IMR-90 (cell line): Measurements from ENCODE around the gene CEP43. TPM values are rescaled to one million over a fixed set of nuclear protein-coding genes. Genes with fewer than 3 reads are reported as not detected.

Source experiments
- ATAC-seq: fragments of 200-7000 bp; cut with Tn5 transposase; 2 replicates; pipeline ENCODE4 v1.9.1; 2020; ENCODE audit warnings: low read depth, mild to moderate bottlenecking, moderate library complexity
- BruUV-seq: library from RNA; stranded (reverse); fragments of 400-500 nt; replicated peaks from 2 replicates; lab custom pipeline; 2021; lab: Mats Ljungman, UMichigan
- CTCF ChIA-PET: fragments of 300-600 bp; formaldehyde crosslinking; extraction: SDS; loops from one replicate; lab custom pipeline; 2021; ENCODE audit warnings: antibody characterized with exemption; lab: Yijun Ruan, JAX
- POLR2A ChIA-PET: fragments of 300-600 bp; sonication (Branson Sonifier 250); formaldehyde crosslinking; loops from one replicate; lab custom pipeline; 2022; ENCODE audit warnings: antibody characterized with exemption; ENCODE audit not compliant: unreplicated experiment; lab: Charles Lee
- DNase-seq: peaks from one replicate; pipeline ENCODE4 v3.0.0; 2013
- H2AFZ ChIP-seq: replicated peaks from 2 replicates; pipeline ENCODE3; 2013; ENCODE audit warnings: low read length, mild to moderate bottlenecking; ENCODE audit not compliant: poor library complexity
- H2AK5ac ChIP-seq: 2 replicates; pipeline ENCODE4 v1.6.1; 2013; ENCODE audit warnings: low read depth, low read length, inconsistent platforms
- H2AK9ac ChIP-seq: replicated peaks from 2 replicates; pipeline ENCODE3; 2013; ENCODE audit warnings: mild to moderate bottlenecking, low read depth, low read length, moderate library complexity; ENCODE audit not compliant: poor library complexity
- H2BK120ac ChIP-seq: 2 replicates; pipeline ENCODE4 v1.6.1; 2013; ENCODE audit warnings: low read depth, low read length, inconsistent platforms
- H2BK15ac ChIP-seq: 3 replicates; pipeline ENCODE4 v1.6.1; 2013; ENCODE audit warnings: low read depth, low read length, inconsistent platforms
- H2BK20ac ChIP-seq: 2 replicates; pipeline ENCODE4 v1.6.1; 2013; ENCODE audit warnings: low read depth, mild to moderate bottlenecking, inconsistent platforms, low read length, moderate library complexity
- H2BK5ac ChIP-seq: 2 replicates; pipeline ENCODE4 v1.6.1; 2013; ENCODE audit warnings: mild to moderate bottlenecking, low read depth, low read length, inconsistent platforms; ENCODE audit not compliant: poor library complexity, severe bottlenecking
- H3K14ac ChIP-seq: replicated peaks from 2 replicates; pipeline ENCODE4 v1.6.1; 2013; ENCODE audit warnings: low read depth, low read length, inconsistent platforms
- H3K18ac ChIP-seq: 2 replicates; pipeline ENCODE4 v1.6.1; 2013; ENCODE audit warnings: low read depth, low read length, control low read depth
- H3K23ac ChIP-seq: 2 replicates; pipeline ENCODE4 v1.6.1; 2013; ENCODE audit warnings: low read depth, low read length, inconsistent platforms
- H3K27ac ChIP-seq: 2 replicates; pipeline ENCODE4 v1.5.1; 2013; ENCODE audit warnings: mild to moderate bottlenecking, control low read depth, low read length; ENCODE audit not compliant: insufficient read depth
- H3K27me3 ChIP-seq: 2 replicates; pipeline ENCODE4 v1.6.1; 2013; ENCODE audit warnings: low read length; ENCODE audit not compliant: control insufficient read depth, insufficient read depth
- H3K36me3 ChIP-seq: 2 replicates; pipeline ENCODE4 v1.6.1; 2013; ENCODE audit warnings: low read length, mixed read lengths; ENCODE audit not compliant: control insufficient read depth, insufficient read depth
- H3K4ac ChIP-seq: 2 replicates; pipeline ENCODE4 v1.6.1; 2013; ENCODE audit warnings: low read depth, low read length, inconsistent platforms
- H3K4me1 ChIP-seq: 2 replicates; pipeline ENCODE4 v1.6.1; 2013; ENCODE audit warnings: low read length, mixed read lengths; ENCODE audit not compliant: control insufficient read depth, insufficient read depth
- H3K4me2 ChIP-seq: 2 replicates; pipeline ENCODE4 v1.6.1; 2013; ENCODE audit warnings: low read depth, mild to moderate bottlenecking, control low read depth, low read length, moderate library complexity
- H3K4me3 ChIP-seq: 2 replicates; pipeline ENCODE4 v1.5.1; 2013; ENCODE audit warnings: low read depth, mild to moderate bottlenecking, control low read depth, low read length, moderate library complexity; ENCODE audit not compliant: insufficient read depth
- H3K56ac ChIP-seq: 2 replicates; pipeline ENCODE4 v1.6.1; 2013; ENCODE audit warnings: low read length, inconsistent platforms; ENCODE audit not compliant: insufficient read depth; ENCODE audit errors: extremely low read depth
- H3K79me1 ChIP-seq, 2 experiments: 2 replicates each; pipeline ENCODE4 v1.6.1; 2013; ENCODE audit warnings: low read length in 2 of 2, inconsistent platforms in 1 of 2, low read depth in 1 of 2
- H3K9ac ChIP-seq: 2 replicates; pipeline ENCODE4 v1.6.1; 2013; ENCODE audit warnings: low read depth, low read length, control low read depth
- H3K9me1 ChIP-seq: 2 replicates; pipeline ENCODE4 v1.6.1; 2013; ENCODE audit warnings: low read length, inconsistent platforms; ENCODE audit not compliant: insufficient read depth
- H3K9me3 ChIP-seq: 2 replicates; pipeline ENCODE4 v1.6.1; 2013; ENCODE audit warnings: low read length; ENCODE audit not compliant: control insufficient read depth, insufficient read depth
- H4K20me1 ChIP-seq: 2 replicates; pipeline ENCODE4 v1.6.1; 2013; ENCODE audit warnings: low read length, inconsistent platforms; ENCODE audit not compliant: insufficient read depth
- H4K5ac ChIP-seq: 2 replicates; pipeline ENCODE4 v1.6.1; 2013; ENCODE audit warnings: mild to moderate bottlenecking, low read depth, low read length, control low read depth
- H4K8ac ChIP-seq, 2 experiments: 2 replicates each; pipeline ENCODE4 v1.6.1; 2013; ENCODE audit warnings: low read depth in 2 of 2, low read length in 2 of 2, control low read depth in 1 of 2, inconsistent platforms in 1 of 2
- H4K91ac ChIP-seq: 2 replicates; pipeline ENCODE4 v1.6.1; 2013; ENCODE audit warnings: low read depth, low read length, inconsistent platforms; ENCODE audit not compliant: insufficient read depth
- BHLHE40 ChIP-seq: fragments of 150-350 bp; IDR thresholded peaks from 2 replicates; pipeline ENCODE4 v1.6.1; 2016; ENCODE audit warnings: mild to moderate bottlenecking, low read depth, low read length
- CEBPB ChIP-seq: IDR thresholded peaks from 2 replicates; pipeline ENCODE4 v1.6.1; 2012; ENCODE audit warnings: low read depth, low read length, improper control_type of control experiment
- CHD1 ChIP-seq: IDR thresholded peaks from 2 replicates; pipeline ENCODE4 v1.6.1; 2012; ENCODE audit warnings: low read depth, low read length, improper control_type of control experiment
- ELK1 ChIP-seq: fragments of 150-350 bp; IDR thresholded peaks from 2 replicates; pipeline ENCODE4 v1.6.1; 2016; ENCODE audit warnings: low read depth, mild to moderate bottlenecking, low read length, moderate library complexity, borderline replicate concordance
- FOS ChIP-seq: fragments of 150-350 bp; IDR thresholded peaks from 2 replicates; pipeline ENCODE4 v1.6.1; 2016; ENCODE audit warnings: low read depth, low read length
- MAFK ChIP-seq: IDR thresholded peaks from 2 replicates; pipeline ENCODE4 v1.6.1; 2012; ENCODE audit warnings: low read depth, low read length, improper control_type of control experiment
- MXI1 ChIP-seq: IDR thresholded peaks from 2 replicates; pipeline ENCODE4 v1.6.1; 2012; ENCODE audit warnings: low read depth, mild to moderate bottlenecking, low read length, moderate library complexity, borderline replicate concordance
- NFE2L2 ChIP-seq: fragments of 150-350 bp; IDR thresholded peaks from 2 replicates; pipeline ENCODE4 v1.6.1; 2016; ENCODE audit warnings: low read depth, mild to moderate bottlenecking, low read length
- POLR2A ChIP-seq: IDR thresholded peaks from 2 replicates; pipeline ENCODE4 v1.6.1; 2012; ENCODE audit warnings: mild to moderate bottlenecking, low read depth, low read length
- RAD21 ChIP-seq: IDR thresholded peaks from 2 replicates; pipeline ENCODE4 v1.6.1; 2012; ENCODE audit warnings: low read length, improper control_type of control experiment
- RCOR1 ChIP-seq: IDR thresholded peaks from 2 replicates; pipeline ENCODE4 v1.6.1; 2012; ENCODE audit warnings: mild to moderate bottlenecking, low read length, improper control_type of control experiment; ENCODE audit not compliant: insufficient replicate concordance
- RFX5 ChIP-seq: IDR thresholded peaks from 2 replicates; pipeline ENCODE4 v1.8.0; 2012; ENCODE audit warnings: low read depth, mild to moderate bottlenecking, low read length, moderate library complexity
- SMC3 ChIP-seq: fragments of 150-350 bp; IDR thresholded peaks from 2 replicates; pipeline ENCODE4 v1.6.1; 2016; ENCODE audit warnings: low read depth, mild to moderate bottlenecking, antibody characterized with exemption, low read length, moderate library complexity
- WGBS, 2 experiments: methylation state at CpG; one replicate each; pipeline versions ENCODE4 v1.1.5 to v1.1.7; 2013; ENCODE audit warnings: missing lambda C conversion rate in 2 of 2; ENCODE audit not compliant: insufficient read length in 1 of 2; ENCODE audit errors: extremely low coverage in 2 of 2; 5-methylcytosine and 5-hydroxymethylcytosine counted together
- dilution Hi-C: fragments of 300-500 bp; cut with HindIII; formaldehyde crosslinking; loops from one replicate; pipeline ENCODE4 v1.14.3; 2018; ENCODE audit warnings: low sequenced_read_pairs; ENCODE audit not compliant: unreplicated experiment
- in situ Hi-C: fragments of 300-500 bp; cut with MboI; formaldehyde crosslinking; loops from 3 replicates; pipeline ENCODE4 v1.14.3; 2019; ENCODE audit warnings: low sequenced_read_pairs, inconsistent platforms, mixed read lengths
- intact Hi-C: fragments of 100-400 bp; cut with micrococcal nuclease; formaldehyde crosslinking; loops from 2 replicates; pipeline ENCODE4 v1.10.0; 2022
- polyA plus RNA-seq, 3 experiments: library from polyadenylated mRNA; depleted of rRNA; stranded (reverse); fragments of >200 nt; gene quantifications; 2 replicates each; pipeline ENCODE4 v1.2.3, GENCODE V29; 2012; ENCODE audit warnings: low replicate concordance in 1 of 3
- total RNA-seq: library from RNA; depleted of rRNA; stranded (reverse); fragments of >200 nt; gene quantifications from 2 replicates; pipeline ENCODE4 v1.2.3, GENCODE V29; 2012
- TF ChIP-seq, protein P1 (sequence below): conservative IDR thresholded peaks from 2 replicates; pipeline ENCODE4 v1.5.1; 2012; ENCODE audit warnings: mild to moderate bottlenecking, low read depth, low read length, improper control_type of control experiment

The CEP43 gene
- total and polyA plus RNA-seq, 2 of the 4 experiments (the other 2 are of a cell fraction) = 8.6 to 10.7 TPM

DNA sequence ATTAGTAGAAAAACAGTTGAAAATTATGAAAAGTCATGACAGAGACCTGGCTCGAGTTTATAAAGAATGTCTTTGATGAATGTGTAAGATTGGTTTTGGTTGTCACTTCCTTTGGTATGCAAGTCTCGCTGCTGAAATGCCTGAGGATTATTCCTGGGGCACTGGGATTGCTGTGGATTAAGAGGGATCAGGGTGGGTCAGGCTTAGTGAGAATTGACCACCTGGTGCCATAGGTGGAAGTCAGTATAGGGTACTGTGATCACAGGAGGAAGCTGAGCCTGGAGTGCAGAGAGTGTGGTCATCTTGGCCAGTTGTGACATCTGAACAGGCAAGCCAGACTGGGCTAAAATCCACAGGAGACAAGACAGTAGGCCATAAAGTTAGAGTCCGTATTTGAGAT lies 34.9 kb downstream of the CEP43 start:
- BruUV-seq = no TSS peak
- Histone ChIP-seq H3K36me3 (peaks cover 26% of the 10 kb centered on the region), H2AK5ac (no peak overlapping the region), H2BK15ac (no peak overlapping the region), H3K27ac (no peak overlapping the region), H3K27me3 (no peaks in the 10 kb centered on the region), H4K8ac (no peak overlapping the region), H3K4me2 (no peak overlapping the region), H3K18ac (no peak overlapping the region), H3K9ac (no peak overlapping the region), H3K9me1 (no peaks in the 10 kb centered on the region), H3K14ac (no peak overlapping the region), H3K4ac (no peak overlapping the region), H3K23ac (no peak overlapping the region), H4K5ac (no peak overlapping the region), H3K4me1 (no peaks in the 10 kb centered on the region), H3K56ac (no peak overlapping the region), H2AFZ (no peak overlapping the region), H3K4me3 (no peak overlapping the region), H4K20me1 (no peaks in the 10 kb centered on the region), H4K91ac (no peak overlapping the region), H2BK20ac (no peak overlapping the region), H3K9me3 (no peaks in the 10 kb centered on the region), H2AK9ac (no peak overlapping the region), H2BK5ac (no peak overlapping the region), H3K79me1 (no peaks in the 10 kb centered on the region), H2BK120ac (no peak overlapping the region)
- intact Hi-C loops (no loop called here), in situ Hi-C loops (no loop called here), dilution Hi-C loops (no loop called here)
- CTCF ChIA-PET = interaction anchor here (1.4 kb wide), 1 partner anchor 11 kb away, joined by 4 read pairs; no protein-coding TSS in a partner anchor
- ATAC-seq (no peak), DNase-seq (no peak)
- no CpG with 5 or more reads among the region's 3 CpGs for whole genome bisulfite sequencing, 2 experiments
- POLR2A ChIA-PET = no interaction called here
- TF ChIP-seq, protein P1, sequence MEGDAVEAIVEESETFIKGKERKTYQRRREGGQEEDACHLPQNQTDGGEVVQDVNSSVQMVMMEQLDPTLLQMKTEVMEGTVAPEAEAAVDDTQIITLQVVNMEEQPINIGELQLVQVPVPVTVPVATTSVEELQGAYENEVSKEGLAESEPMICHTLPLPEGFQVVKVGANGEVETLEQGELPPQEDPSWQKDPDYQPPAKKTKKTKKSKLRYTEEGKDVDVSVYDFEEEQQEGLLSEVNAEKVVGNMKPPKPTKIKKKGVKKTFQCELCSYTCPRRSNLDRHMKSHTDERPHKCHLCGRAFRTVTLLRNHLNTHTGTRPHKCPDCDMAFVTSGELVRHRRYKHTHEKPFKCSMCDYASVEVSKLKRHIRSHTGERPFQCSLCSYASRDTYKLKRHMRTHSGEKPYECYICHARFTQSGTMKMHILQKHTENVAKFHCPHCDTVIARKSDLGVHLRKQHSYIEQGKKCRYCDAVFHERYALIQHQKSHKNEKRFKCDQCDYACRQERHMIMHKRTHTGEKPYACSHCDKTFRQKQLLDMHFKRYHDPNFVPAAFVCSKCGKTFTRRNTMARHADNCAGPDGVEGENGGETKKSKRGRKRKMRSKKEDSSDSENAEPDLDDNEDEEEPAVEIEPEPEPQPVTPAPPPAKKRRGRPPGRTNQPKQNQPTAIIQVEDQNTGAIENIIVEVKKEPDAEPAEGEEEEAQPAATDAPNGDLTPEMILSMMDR = no peak
- TF ChIP-seq RCOR1 (no peak), POLR2A (no peak), BHLHE40 (no peak), RFX5 (no peak), MXI1 (no peak), CEBPB (no peak), FOS (no peak), MAFK (no peak), CHD1 (no peak), ELK1 (no peak), NFE2L2 (no peak), SMC3 (no peak), RAD21 (no peak)
